HepG2 (cell line): ENCODE results near the gene MAPK14. TPM values are rescaled to one million over a fixed set of nuclear protein-coding genes. Genes with fewer than 3 reads are reported as not detected.

Source experiments
- AFF4 ChIP-seq: sonication (generic); formaldehyde crosslinking; IDR thresholded peaks from 2 replicates; pipeline ENCODE4 v1.4.0; 2020; ENCODE audit warnings: missing genetic modification reagents
- DBP ChIP-seq: sonication (generic); formaldehyde crosslinking; IDR thresholded peaks from 2 replicates; pipeline ENCODE4 v1.4.0; 2020; ENCODE audit warnings: missing genetic modification reagents; ENCODE audit errors: not compliant biosample characterization
- HBP1 ChIP-seq: IDR thresholded peaks from 2 replicates; pipeline ENCODE4 v1.6.1; 2016; ENCODE audit warnings: low read depth, control low read depth
- HOXA5 ChIP-seq: sonication (generic); formaldehyde crosslinking; IDR thresholded peaks from 2 replicates; pipeline ENCODE4 v1.4.0; 2020; ENCODE audit warnings: missing genetic modification reagents
- MXD1 ChIP-seq: sonication (generic); formaldehyde crosslinking; IDR thresholded peaks from 2 replicates; pipeline ENCODE4 v1.4.0; 2020; ENCODE audit warnings: mild to moderate bottlenecking, missing genetic modification reagents
- RERE ChIP-seq: IDR thresholded peaks from 2 replicates; pipeline ENCODE4 v1.6.1; 2016; ENCODE audit warnings: low read depth, missing genetic modification reagents, missing compliant biosample characterization
- RFX3 ChIP-seq: IDR thresholded peaks from 2 replicates; pipeline ENCODE4 v1.6.1; 2016; ENCODE audit warnings: missing biosample characterization, missing genetic modification reagents
- ZBTB39 ChIP-seq: sonication (generic); formaldehyde crosslinking; IDR thresholded peaks from 2 replicates; pipeline ENCODE4 v1.5.0; 2020; ENCODE audit warnings: missing genetic modification reagents
- ZNF704 ChIP-seq: sonication (generic); formaldehyde crosslinking; IDR thresholded peaks from 2 replicates; pipeline ENCODE4 v1.8.1; 2023; ENCODE audit warnings: mild to moderate bottlenecking, inconsistent platforms, moderate library complexity, missing genetic modification reagents, borderline replicate concordance
- ZNF83 ChIP-seq: sonication (generic); formaldehyde crosslinking; IDR thresholded peaks from 2 replicates; pipeline ENCODE4 v1.4.0; 2020; ENCODE audit warnings: missing genetic modification reagents, mild to moderate bottlenecking, borderline replicate concordance
- polyA plus RNA-seq, 8 experiments: library from polyadenylated mRNA; depleted of rRNA in 3 of 8; stranded (reverse) in 7 of 8; unstranded in 1 of 8; fragments of >200 nt; fragmentation: Illumina TruSeq in 4 of 8; extraction: Trizol in 4 of 8; gene quantifications; 2 replicates each; pipeline versions ENCODE4 v1.2.1 to v1.2.3, GENCODE V29; 2011 to 2016; ENCODE audit warnings: low read depth in 4 of 8, missing spikeins in 1 of 8, mixed read lengths in 1 of 8; ENCODE audit not compliant: insufficient read depth in 1 of 8
- total RNA-seq, 5 experiments: library from RNA; depleted of rRNA; stranded (reverse); fragments of >200 nt; fragmentation: Illumina TruSeq; extraction: Trizol; gene quantifications; 2 replicates each; pipeline ENCODE4 v1.2.3, GENCODE V29; 2016; ENCODE audit warnings: low read depth in 1 of 5

The MAPK14 gene
- total and polyA plus RNA-seq, 2 of the 13 experiments (the other 11 are each of a cell fraction or from before 2014, with no cell fraction given), result 66.3 to 67.3 TPM

GRCh38 chr6:36075656-36076055 is 48.0 kb downstream of the MAPK14 start (continued):
- TF ChIP-seq HBP1 (CRISPR knock-in tag), result no peak
- TF ChIP-seq HOXA5 (CRISPR knock-in tag), result no peak
- TF ChIP-seq RERE (CRISPR knock-in tag), result no peak
- no peak for TF ChIP-seq AFF4 (CRISPR knock-in tag)
- TF ChIP-seq MXD1 (CRISPR knock-in tag), result no peak
- no peak for TF ChIP-seq DBP (CRISPR knock-in tag)
- TF ChIP-seq ZNF704 (CRISPR knock-in tag), result no peak
- TF ChIP-seq ZBTB39 (CRISPR knock-in tag), result no peak
- no peak for TF ChIP-seq RFX3 (CRISPR knock-in tag)
- TF ChIP-seq ZNF83, result no peak
